Immature natural killer cell (primary cell): ENCODE results near the gene BACE2. TPM values are rescaled to one million over a fixed set of nuclear protein-coding genes. Genes with fewer than 3 reads are reported as not detected.

Experiments used
- DNase-seq, 3 donors: peaks; one replicate each; pipeline ENCODE4 v3.0.0; 2022; ENCODE audit warnings: mixed read lengths in 1 of 3
- H3K27ac Mint-ChIP-seq, 6 donors: one replicate each; pipeline ENCODE4 v1.8.0; 2020; ENCODE audit warnings: mixed read lengths in 6 of 6, mild to moderate bottlenecking in 5 of 6, inconsistent platforms in 4 of 6, moderate library complexity in 3 of 6
- H3K27me3 Mint-ChIP-seq, 3 donors: one replicate each; pipeline ENCODE4 v1.8.0; 2020 to 2021; ENCODE audit warnings: low read depth in 3 of 3, mild to moderate bottlenecking in 3 of 3, mixed read lengths in 3 of 3, moderate library complexity in 3 of 3, inconsistent platforms in 1 of 3
- H3K36me3 Mint-ChIP-seq, 3 donors: one replicate each; pipeline ENCODE4 v1.8.0; 2020; ENCODE audit warnings: mixed read lengths in 3 of 3, inconsistent platforms in 2 of 3, mild to moderate bottlenecking in 2 of 3
- H3K4me1 Mint-ChIP-seq, 2 donors: one replicate each; pipeline ENCODE4 v1.8.0; 2020; ENCODE audit warnings: inconsistent platforms in 2 of 2, mild to moderate bottlenecking in 2 of 2, mixed read lengths in 2 of 2, moderate library complexity in 1 of 2
- H3K4me3 Mint-ChIP-seq, 5 donors: one replicate each; pipeline ENCODE4 v1.8.0; 2020; ENCODE audit warnings: mild to moderate bottlenecking in 5 of 5, mixed read lengths in 5 of 5, inconsistent platforms in 3 of 5, moderate library complexity in 3 of 5
- H3K9me3 Mint-ChIP-seq, 6 donors: one replicate each; pipeline ENCODE4 v1.8.0; 2020; ENCODE audit warnings: mild to moderate bottlenecking in 6 of 6, mixed read lengths in 6 of 6, inconsistent platforms in 4 of 6, moderate library complexity in 3 of 6
- polyA plus RNA-seq, 3 donors: library from polyadenylated mRNA; unstranded; fragments of 300-500 nt; fragmentation: Illumina TruSeq; gene quantifications; one replicate each; pipeline ENCODE4 v1.2.3, GENCODE V29; 2021

Gene BACE2
- polyA plus RNA-seq, 3 donors from 2014 or later: 0.82 to 2.1 TPM; not detected in 1

DNA sequence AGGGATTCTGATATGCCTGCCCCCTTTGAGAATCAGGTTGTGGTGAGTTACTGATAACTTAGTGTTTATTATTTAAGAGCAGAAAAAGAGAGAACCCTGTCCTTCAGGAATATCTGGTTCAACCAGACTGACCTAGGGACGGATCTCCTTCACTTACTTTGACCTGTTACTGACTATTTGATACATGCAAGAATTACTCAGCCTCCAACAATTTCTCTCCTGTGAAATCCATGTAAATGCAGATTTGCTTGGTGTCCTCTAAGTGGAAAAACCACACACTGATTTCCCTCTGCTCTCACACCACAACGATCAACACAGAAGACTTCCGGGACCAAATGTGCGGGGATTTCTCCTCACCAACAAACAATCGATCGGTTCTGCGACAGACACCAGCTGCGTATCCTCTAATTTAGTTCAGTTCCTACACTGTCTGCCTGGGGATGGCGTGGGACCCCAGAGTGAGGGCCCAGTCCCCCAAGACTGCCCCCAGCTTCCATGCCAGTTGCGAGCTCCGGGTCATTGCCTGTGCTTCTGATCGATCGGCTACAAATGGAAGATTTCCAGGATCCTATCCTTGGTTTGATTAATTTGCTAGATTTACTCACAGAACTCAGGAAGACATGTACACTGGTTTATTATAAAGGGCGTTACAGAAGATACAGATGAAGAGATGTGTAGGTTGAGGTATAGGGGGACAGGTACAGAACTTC lies 51.7 kb downstream of the BACE2 start:
- no peak for DNase-seq
- no peaks in the 10 kb centered on the region for H3K36me3 Mint-ChIP-seq
- no peaks in the 10 kb centered on the region for H3K9me3 Mint-ChIP-seq
- H3K4me3 Mint-ChIP-seq: no peak overlapping the region
- peaks cover 2 to 13% (median 10%) of the 10 kb centered on the region in 3 donors for H3K27me3 Mint-ChIP-seq
- peaks cover 9 to 18% of the 10 kb centered on the region in 2 donors for H3K4me1 Mint-ChIP-seq
- H3K27ac Mint-ChIP-seq: no peak overlapping the region

DNA sequence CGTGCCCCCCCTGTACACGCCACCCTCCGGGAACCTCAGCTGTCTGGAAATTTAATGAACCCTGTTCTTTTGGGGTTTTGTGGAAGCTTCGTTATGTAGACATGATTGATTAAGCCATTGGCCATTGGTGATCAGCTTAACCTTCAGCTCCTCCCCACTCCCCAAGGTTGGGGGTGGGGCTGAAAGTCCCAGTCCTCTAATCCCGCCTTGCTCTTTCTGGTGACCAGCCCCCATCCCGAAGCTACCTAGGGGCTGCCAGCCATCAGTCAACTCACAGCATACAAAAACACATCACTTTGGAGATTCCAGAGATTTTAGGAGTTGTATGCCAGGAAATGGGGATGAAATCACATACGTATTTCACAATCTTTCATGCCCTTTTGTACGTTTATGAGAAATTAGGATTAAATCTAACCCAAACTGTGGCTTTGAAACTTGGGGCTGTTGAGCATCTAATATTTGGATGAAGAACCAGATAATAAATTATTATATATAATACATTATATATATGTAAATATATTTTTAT lies 52.3 kb downstream of the BACE2 start:
- H3K27ac Mint-ChIP-seq: no peak overlapping the region
- H3K4me3 Mint-ChIP-seq: no peak overlapping the region
- H3K4me1 Mint-ChIP-seq: peaks cover 9 to 13% of the 10 kb centered on the region in 2 donors
- DNase-seq: no peak
- H3K9me3 Mint-ChIP-seq: no peaks in the 10 kb centered on the region
- peaks cover 2 to 13% (median 10%) of the 10 kb centered on the region in 3 donors for H3K27me3 Mint-ChIP-seq
- no peaks in the 10 kb centered on the region for H3K36me3 Mint-ChIP-seq

DNA sequence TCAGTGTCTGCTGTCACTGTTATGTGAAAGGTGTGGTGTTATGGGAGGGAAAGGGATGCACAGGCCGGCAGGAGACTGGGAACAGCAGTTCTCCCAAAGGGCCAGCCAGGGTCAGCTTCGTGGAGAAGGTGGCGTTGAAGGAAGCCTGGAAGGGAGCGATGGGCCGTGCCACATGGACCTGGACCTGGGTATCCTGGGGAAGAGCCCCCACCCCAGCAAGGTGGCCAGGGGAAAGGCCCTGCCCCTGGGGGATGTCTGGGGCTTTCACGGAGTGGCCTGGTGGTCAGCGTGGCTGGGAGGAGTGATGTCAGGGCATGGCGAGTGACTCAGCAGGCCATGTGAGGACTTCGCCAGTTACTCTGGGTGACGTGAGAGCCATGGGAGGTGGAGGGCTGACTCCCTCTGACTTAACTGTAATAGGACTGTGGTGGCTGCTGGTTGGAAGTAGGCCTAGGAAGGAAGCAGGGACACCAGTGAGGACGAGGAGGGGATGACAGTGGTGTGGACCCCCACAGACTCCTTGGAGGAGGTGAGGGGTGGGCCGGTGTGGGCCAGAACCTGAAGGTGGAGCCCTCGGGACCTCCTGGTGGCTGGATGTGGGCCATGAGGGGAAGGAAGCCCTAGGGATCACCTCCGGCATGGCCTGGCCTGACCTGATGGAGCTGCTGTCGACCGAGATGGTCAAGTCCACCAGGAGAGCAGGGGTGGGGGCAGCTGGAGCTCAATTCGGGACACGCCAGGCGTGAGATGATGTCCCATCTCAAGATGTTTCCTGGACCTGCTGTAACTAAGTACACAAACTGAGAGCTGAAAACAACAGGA lies 54.5 kb downstream of the BACE2 start:
- no peak overlapping the region for H3K27ac Mint-ChIP-seq
- no peak for DNase-seq

DNA sequence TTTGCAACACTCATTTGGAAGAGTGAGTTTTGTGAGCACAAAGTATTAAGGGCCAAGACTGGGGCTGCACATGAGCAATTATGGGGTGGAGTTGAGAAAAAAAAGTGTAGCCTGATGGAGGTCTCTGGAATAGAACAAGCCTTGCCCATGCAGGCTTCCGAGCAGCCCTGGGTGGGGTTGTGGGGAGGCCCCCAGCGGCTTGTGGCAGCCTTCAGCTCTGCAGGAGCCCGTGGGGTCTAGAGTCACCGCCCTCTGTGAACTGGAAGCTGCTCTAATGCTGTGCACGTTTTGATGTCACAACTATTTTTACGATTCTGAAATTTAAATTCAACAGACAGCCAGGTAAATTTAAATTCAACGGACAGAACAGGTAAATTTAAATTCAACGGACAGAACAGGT lies 58.9 kb downstream of the BACE2 start:
- no peaks in the 10 kb centered on the region for H3K4me1 Mint-ChIP-seq
- no peaks in the 10 kb centered on the region for H3K9me3 Mint-ChIP-seq
- no peak overlapping the region for H3K4me3 Mint-ChIP-seq
- peaks cover 2 to 10% (median 8%) of the 10 kb centered on the region in 3 donors for H3K27me3 Mint-ChIP-seq
- H3K27ac Mint-ChIP-seq: no peak overlapping the region
- DNase-seq: no peak
- no peaks in the 10 kb centered on the region for H3K36me3 Mint-ChIP-seq

More for the DNA sequence above, 54.5 kb downstream of the BACE2 start:
- Mint-ChIP-seq H3K27me3 (peaks cover 2 to 7% (median 6%) of the 10 kb centered on the region in 3 donors), H3K4me3 (no peak overlapping the region), H3K4me1 (no peaks in the 10 kb centered on the region), H3K9me3 (no peaks in the 10 kb centered on the region), H3K36me3 (no peaks in the 10 kb centered on the region)

DNA sequence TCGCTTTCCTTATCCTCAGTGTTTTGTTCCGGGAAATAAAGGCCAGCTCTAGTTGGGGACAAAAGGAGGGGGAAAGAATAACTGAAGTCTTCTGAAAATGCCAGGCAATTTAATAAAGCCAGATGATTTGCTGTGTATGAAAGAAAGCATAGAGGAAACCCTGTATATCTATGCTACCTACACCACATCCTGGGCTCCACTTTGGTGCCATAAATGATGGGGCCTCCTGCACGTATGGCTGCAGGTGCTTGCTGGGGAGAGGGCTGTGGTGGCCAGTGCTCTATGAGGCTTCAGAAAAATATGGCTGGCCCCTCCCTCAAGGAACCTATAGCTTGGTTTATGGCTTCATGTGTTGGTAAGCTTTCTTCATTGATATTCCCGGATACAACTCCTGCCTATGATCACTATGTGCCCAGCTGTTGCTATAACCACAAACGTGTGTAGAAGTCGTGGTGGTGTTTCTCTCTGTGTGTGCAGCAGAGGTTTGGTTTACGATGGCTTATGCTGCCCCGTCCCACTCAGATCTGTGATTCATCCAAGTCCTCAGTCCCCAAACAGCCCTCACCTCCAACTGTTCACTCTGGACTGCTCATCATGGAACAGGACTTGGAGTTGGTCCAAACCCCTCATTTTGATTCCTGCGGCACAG lies 59.5 kb downstream of the BACE2 start:
- H3K4me3 Mint-ChIP-seq: no peak overlapping the region
- no peaks in the 10 kb centered on the region for H3K9me3 Mint-ChIP-seq
- H3K4me1 Mint-ChIP-seq: no peaks in the 10 kb centered on the region
- DNase-seq: no peak
- no peak overlapping the region for H3K27ac Mint-ChIP-seq
- peaks cover 2 to 14% (median 8%) of the 10 kb centered on the region in 3 donors for H3K27me3 Mint-ChIP-seq
- H3K36me3 Mint-ChIP-seq: no peaks in the 10 kb centered on the region

DNA sequence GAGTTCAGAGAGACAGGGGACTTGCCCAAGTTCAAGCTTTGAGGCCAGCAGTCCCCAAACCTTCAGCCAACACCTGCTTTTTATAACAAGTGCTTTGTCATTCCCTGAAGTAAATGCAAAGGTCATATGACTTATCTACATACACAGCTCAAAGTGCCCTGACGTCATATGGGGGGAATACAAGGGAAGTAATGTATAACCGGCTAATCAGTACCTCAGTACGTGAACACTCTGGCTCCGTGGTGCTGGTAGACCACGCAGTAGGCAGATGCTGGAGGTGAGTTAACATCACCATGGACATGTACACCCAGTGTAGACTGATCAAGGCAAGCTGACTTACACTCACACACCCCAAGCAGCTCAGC lies 60.0 kb downstream of the BACE2 start:
- no peak for DNase-seq
- no peak overlapping the region for H3K4me3 Mint-ChIP-seq
- no peaks in the 10 kb centered on the region for H3K9me3 Mint-ChIP-seq
- H3K36me3 Mint-ChIP-seq: no peaks in the 10 kb centered on the region
- H3K27ac Mint-ChIP-seq: no peak overlapping the region
- H3K4me1 Mint-ChIP-seq: no peaks in the 10 kb centered on the region
- peaks cover 2 to 14% (median 10%) of the 10 kb centered on the region in 3 donors for H3K27me3 Mint-ChIP-seq

DNA sequence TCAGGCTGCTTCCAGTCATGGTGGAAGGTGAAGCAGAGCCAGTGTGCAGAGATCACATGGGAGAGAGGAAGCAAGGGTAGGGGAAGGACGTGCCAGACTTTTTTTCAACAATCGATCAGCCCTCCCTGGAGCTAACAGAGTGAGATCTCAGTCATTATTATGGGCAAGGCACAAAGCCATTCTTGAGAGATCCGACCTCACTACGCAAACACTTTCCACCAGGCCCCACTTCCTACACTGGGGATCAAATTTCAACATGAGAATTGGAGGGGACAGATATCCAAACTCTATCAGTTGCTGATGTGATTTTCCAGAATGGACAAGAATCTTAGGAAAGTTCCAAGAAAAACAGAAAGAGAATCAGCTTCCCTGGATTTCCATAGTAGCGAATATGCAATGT lies 60.5 kb downstream of the BACE2 start:
- H3K4me1 Mint-ChIP-seq: no peaks in the 10 kb centered on the region
- H3K27me3 Mint-ChIP-seq: peaks cover 0 to 12% (median 6%) of the 10 kb centered on the region in 3 donors
- DNase-seq: no peak
- no peaks in the 10 kb centered on the region for H3K9me3 Mint-ChIP-seq
- H3K27ac Mint-ChIP-seq: no peak overlapping the region
- H3K4me3 Mint-ChIP-seq: no peak overlapping the region
- no peaks in the 10 kb centered on the region for H3K36me3 Mint-ChIP-seq

DNA sequence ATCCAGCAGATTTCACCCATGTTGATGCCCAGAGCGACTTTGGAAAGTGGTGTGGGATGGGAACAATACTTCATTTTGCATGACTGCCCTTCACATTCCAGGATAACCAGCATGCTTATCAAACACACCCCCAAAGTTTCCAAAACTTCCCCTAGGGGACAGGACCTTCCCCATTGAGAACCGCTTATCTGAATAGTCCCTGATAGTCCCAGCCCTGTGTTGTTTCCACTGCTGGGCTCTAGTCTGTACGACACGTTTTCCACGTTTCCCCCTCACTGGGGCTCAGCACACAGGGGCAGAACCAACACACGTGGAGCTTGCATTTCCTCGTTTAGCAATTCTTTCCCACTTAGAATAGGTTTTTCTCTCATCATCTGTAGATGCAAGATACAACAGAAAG lies 61.0 kb downstream of the BACE2 start:
- H3K4me1 Mint-ChIP-seq: no peaks in the 10 kb centered on the region
- H3K36me3 Mint-ChIP-seq: no peaks in the 10 kb centered on the region
- H3K9me3 Mint-ChIP-seq: no peaks in the 10 kb centered on the region
- no peak for DNase-seq
- H3K27ac Mint-ChIP-seq: no peak overlapping the region
- peaks cover 0 to 12% (median 6%) of the 10 kb centered on the region in 3 donors for H3K27me3 Mint-ChIP-seq
- no peak overlapping the region for H3K4me3 Mint-ChIP-seq

DNA sequence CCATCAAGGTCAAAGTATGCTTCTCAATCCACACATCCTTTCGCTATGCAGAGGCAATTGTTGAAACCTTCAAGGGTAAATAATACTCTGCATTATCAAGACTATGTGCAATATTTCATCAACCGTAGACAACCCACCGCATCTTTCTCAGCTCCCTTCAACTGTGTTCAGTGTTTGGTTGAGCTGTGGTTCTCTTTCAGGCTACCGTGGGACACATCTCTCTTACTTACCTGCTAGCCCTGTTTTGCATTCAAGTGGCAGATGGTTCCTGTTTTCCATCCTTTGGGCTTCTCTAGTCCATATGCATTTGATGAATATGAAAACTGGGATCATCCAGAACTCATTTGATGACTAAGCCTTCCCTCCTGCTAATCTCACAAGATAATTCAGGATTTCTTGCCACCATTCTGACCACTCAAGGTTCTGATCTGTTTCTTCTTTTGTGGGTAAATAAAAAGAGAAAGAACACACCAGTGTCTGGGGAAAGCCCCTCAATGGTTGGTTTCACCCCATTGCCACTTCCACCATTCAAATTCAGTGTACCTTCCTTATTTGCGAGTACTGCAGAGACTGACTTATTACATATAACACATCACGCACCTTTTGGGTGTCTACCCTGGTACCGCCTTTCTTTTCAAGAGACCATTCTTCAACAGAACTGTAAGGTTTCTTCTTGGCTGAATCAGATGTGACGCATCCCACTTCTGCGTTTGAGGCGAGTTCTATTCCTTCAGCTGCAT lies 61.7 kb downstream of the BACE2 start:
- Mint-ChIP-seq H3K4me3 (no peak overlapping the region), H3K9me3 (peaks cover 0 to 1% (median 0%) of the 10 kb centered on the region in 6 donors), H3K4me1 (no peaks in the 10 kb centered on the region), H3K36me3 (no peaks in the 10 kb centered on the region), H3K27ac (no peak overlapping the region), H3K27me3 (peaks cover 0 to 8% (median 8%) of the 10 kb centered on the region in 3 donors)
- DNase-seq: no peak

DNA sequence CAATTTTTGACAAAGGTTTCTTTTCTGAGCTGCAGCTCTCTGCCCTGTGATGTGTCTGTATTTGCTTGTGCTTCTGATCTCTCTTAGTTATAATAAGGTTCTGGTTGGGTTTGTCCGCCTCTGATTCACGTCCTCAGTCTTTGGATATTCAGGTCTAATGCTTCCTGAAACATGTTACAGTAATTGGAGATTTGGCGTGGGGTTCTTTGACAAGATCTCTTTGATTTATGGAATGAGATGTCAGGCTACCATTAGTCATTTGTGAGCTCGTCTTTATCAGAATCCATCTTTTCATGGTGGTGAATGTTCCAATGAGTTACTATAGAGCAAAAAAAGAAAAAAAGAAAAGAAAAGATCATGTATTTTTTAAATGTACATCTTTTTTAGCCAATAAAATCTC lies 62.5 kb downstream of the BACE2 start:
- no peak overlapping the region for H3K27ac Mint-ChIP-seq
- H3K9me3 Mint-ChIP-seq: peaks cover 0 to 1% (median 0%) of the 10 kb centered on the region in 6 donors
- H3K36me3 Mint-ChIP-seq: no peaks in the 10 kb centered on the region
- H3K27me3 Mint-ChIP-seq: peaks cover 0 to 8% (median 8%) of the 10 kb centered on the region in 3 donors
- H3K4me1 Mint-ChIP-seq: no peaks in the 10 kb centered on the region
- no peak for DNase-seq
- no peak overlapping the region for H3K4me3 Mint-ChIP-seq

DNA sequence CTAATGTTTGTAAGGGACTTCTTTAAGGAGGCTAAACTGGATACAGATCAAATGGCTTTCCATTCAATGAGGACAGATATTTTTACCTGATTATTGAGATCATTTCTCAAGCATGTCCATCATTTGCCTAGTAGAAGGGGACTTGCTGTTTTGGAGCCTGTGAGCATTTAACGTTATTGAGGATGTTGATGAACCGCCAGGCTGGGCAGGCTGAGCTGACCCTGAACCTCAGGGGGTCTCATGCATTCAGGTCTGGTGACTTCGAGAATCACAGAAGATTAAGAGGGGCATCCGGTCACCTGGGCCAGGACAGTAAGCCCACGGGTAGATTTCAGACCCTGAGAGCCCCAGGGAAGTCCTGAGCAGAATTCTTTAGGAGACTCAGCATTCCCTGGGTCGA lies 63.1 kb downstream of the BACE2 start:
- H3K27me3 Mint-ChIP-seq: peaks cover 0 to 8% (median 8%) of the 10 kb centered on the region in 3 donors
- peaks cover 0 to 1% (median 0%) of the 10 kb centered on the region in 6 donors for H3K9me3 Mint-ChIP-seq
- H3K27ac Mint-ChIP-seq: no peak overlapping the region
- no peak overlapping the region for H3K4me3 Mint-ChIP-seq
- no peaks in the 10 kb centered on the region for H3K36me3 Mint-ChIP-seq
- no peaks in the 10 kb centered on the region for H3K4me1 Mint-ChIP-seq
- DNase-seq: no peak

DNA sequence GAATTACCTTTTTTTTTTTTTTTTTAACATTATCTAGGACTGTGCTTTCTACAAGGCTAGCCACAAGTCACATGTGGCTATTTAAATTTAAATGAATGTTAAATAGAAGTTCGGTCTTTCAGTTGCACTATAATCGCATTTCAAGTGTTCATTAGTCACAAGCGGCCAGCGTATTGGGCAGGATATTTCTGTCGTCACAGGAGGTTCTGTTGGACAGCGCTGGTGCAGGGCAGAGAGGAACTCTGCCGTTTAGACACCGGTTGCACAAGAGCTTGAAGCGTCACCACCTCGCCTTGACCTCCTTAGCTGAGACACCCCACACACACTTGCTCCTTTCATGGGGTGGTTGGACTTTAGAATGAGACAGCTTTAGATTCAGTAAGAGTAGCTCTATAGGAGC lies 64.1 kb downstream of the BACE2 start:
- no peaks in the 10 kb centered on the region for H3K36me3 Mint-ChIP-seq
- H3K4me3 Mint-ChIP-seq: no peak overlapping the region
- DNase-seq: no peak
- H3K4me1 Mint-ChIP-seq: no peaks in the 10 kb centered on the region
- H3K27ac Mint-ChIP-seq: no peak overlapping the region
- H3K27me3 Mint-ChIP-seq: peaks cover 0 to 10% (median 8%) of the 10 kb centered on the region in 3 donors
- H3K9me3 Mint-ChIP-seq: peaks cover 0 to 1% (median 0%) of the 10 kb centered on the region in 6 donors

DNA sequence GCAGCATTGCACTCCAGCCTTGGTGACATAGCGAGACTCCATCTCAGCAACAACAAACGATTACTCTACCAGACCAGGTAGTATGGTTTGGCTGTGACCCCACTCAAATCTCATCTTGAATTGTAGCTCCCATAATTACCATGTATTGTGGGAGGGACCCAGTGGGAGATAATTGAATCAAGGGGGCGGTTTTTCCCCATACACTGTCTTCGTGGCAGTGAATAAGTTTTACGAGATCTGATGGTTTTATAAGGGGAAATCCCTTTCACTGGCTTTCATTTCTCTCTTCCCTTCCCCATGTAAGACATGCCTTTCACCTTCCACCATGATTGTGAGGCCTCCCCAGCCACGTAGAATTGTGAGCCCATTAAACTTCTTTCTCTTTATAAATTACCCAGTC lies 66.0 kb downstream of the BACE2 start:
- Mint-ChIP-seq H3K9me3 (peaks cover 0 to 1% (median 0%) of the 10 kb centered on the region in 6 donors), H3K36me3 (no peaks in the 10 kb centered on the region), H3K4me3 (no peak overlapping the region), H3K27me3 (peaks cover 0 to 10% (median 7%) of the 10 kb centered on the region in 3 donors), H3K4me1 (no peaks in the 10 kb centered on the region), H3K27ac (no peak overlapping the region)
- no peak for DNase-seq
